GM19328 (cell line): Measurements from ENCODE around the gene DNAAF1.
"Not testable (repeated sequence)": the region's sequence is repeated elsewhere in the genome, so short reads cannot be mapped to it uniquely, and the experiment has no call there.

Experiments used
- ATAC-seq: cut with Tn5 transposase; IDR thresholded peaks from one replicate; pipeline ENCODE4 v1.9.1; 2021; ENCODE audit warnings: mild to moderate bottlenecking, moderate library complexity; ENCODE audit not compliant: unreplicated experiment

The DNAAF1 gene

GRCh38 chr16:84205123-84205522 is 60.0 kb downstream of the DNAAF1 start:
- ATAC-seq, result not testable (repeated sequence)

DNA sequence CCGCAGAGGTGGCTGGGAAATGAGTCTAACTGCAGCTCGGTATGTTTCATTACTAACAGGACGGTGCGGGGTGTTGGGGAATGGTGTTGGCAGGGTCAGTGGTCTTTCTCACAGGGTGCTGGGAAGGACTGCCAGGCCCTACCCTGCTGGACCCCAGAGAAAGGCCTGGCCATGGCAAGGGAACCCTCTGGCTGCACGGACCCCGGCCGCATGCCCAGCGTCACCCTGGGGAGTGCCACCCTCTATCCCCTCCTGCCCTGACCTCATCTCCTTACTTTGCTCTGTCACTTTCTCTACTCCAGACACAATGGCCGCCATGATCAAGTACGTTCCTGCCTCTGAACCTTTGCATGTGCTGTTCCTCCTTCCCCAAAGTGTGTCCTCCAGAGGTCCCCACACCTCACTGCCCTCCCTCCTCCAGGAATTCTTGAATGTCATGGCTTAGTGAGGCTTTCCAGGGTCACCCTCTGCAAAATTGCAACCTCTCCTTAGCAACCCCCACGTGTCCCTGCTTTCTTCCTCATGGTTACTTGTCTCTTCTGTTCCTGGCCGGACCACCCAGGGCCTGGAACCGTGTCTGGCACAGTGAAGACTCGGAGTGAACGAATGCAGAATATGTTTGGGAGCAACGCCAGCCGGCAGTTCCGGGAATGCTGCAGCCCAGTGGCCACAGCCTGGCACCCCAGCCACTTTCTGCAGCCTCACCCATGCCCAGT is 61.0 kb downstream of the DNAAF1 start:
- ATAC-seq, result no peak

GRCh38 chr16:84207251-84207650 is 62.1 kb downstream of the DNAAF1 start:
- ATAC-seq, result no peak

DNA sequence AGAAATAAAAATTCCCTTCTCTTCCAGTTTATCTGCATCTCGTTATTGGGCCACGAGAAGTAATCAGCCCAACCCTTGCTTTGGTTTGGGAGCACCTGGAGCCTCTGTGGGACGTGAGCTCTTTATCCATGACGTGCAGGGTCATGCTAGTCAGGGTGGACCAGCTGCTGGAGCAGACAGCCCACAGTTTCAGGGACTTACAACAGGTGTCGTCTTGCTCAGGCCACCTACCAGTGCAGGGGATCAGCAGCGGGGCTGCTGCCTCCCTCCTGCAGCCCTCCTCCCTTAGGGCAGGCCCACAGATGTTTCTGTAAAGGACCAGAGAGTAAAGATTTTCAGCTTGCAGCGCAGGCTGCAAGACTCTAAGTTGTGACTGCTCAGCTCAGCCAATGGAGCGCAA is 62.8 kb downstream of the DNAAF1 start:
- ATAC-seq, result no peak

DNA sequence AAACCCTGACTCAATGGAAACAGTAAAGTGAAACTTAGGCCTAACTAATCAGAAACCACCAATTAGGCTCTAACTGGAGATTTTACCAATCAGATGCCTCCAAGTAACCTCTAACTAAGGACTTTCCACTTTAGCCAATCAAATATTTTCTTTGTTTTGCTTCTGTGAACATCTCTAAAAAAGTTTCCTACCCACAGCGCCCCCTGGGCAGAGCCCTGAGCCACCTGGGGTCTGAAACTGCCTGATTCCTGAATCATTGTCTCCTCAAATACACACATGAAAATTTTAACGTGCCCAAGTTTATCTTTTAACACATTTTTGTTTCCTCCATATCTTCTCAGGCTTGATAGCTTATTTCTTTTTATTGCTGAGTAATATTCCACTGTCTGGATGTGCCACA is 64.9 kb downstream of the DNAAF1 start:
- ATAC-seq, result no peak

GRCh38 chr16:84212154-84212553 is 67.0 kb downstream of the DNAAF1 start:
- no peak for ATAC-seq

- ATAC-seq, result no peak
These were observed 67.5 kb downstream of the DNAAF1 start for GRCh38 chr16:84212631-84213030.

DNA sequence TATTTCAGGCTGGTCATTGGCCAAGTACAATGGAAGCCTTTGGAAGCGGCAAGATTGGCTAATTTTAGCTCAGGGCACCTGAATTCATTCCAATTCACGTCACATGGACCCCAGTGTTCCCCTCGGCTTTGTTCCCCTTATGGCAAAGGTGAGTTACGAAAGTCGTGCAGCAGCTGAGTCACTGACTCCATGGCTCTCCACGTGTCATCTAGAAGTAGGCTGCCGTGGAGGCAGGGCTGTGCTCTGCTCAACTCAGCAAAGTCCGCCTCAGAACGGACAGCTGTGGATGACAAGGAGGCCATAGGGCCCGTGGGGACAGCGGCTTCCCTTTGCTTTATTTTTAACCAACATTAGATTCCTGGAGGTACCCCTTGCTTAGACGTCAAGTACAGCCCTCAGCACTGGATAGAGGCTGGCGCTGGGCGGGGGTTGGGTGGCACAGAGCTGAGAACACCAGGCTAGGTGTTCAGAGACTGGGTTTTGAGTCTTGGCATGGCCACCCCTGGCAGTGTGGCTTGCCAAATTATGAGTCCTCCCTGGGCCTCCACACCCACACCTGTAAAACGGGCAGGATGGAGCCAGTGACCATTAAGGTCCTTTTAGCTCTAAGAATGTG is 69.5 kb downstream of the DNAAF1 start:
- no peak for ATAC-seq

DNA sequence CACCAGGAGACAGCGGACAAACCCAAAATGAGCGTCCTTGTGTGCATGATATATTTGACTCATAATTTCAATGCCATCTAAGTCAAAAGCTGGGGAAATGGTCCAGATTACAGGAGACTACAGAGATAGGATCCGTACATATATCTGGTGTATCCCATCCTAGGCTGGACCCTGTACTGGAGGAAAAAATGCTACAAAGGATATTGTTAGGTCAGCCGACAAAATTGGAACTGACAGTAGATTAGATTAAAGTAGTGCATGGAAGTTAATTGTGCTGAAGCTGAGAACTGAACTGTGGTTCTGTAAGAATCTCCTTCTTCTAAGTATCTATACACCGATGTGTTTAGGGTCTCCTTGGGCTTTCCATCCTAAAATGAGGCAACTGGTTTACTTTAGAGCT is 70.4 kb downstream of the DNAAF1 start:
- no peak for ATAC-seq

DNA sequence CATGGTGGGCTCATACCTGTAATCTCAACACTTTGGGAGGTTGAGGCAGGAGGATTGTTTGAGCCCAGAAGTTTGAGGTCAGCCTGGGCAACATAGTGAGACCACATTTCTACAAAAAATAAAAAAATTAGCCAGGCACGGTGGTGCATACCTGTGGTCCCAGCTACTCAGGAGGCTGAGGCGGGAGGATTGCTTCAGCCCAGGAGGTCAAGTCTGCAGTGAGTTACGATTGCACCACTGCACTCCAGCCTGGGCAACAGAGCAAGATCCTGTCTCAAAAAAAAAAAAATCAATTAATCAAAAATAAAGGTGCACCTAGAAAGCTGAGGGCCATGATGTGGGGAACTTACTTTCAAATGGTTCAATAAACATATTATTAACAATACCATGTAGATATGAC is 71.0 kb downstream of the DNAAF1 start:
- not testable (repeated sequence) for ATAC-seq

- ATAC-seq, result no peak
These were observed 73.2 kb downstream of the DNAAF1 start for GRCh38 chr16:84218176-84218823.

DNA sequence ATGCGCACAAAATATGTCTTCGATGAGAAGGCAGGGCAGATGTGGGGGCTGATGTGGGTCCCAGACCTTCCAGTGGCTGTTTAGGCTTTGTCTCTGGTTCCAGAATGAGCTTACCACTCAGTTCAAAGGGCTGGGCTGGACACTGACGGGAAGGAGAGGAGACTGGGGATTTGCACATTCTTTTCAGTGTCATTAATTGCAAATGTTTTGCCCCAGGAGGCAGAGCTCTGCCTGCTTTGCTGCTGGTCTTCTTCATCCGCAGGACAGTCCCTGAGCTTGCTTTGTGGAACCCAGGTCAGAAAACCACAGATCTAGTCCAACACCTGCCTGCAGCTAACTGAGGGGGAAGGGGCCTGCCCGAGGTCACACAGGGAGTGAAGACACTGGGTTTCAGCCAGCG is 73.8 kb downstream of the DNAAF1 start:
- ATAC-seq, result no peak

- no peak for ATAC-seq
These were observed 75.7 kb downstream of the DNAAF1 start for GRCh38 chr16:84220851-84221250.

DNA sequence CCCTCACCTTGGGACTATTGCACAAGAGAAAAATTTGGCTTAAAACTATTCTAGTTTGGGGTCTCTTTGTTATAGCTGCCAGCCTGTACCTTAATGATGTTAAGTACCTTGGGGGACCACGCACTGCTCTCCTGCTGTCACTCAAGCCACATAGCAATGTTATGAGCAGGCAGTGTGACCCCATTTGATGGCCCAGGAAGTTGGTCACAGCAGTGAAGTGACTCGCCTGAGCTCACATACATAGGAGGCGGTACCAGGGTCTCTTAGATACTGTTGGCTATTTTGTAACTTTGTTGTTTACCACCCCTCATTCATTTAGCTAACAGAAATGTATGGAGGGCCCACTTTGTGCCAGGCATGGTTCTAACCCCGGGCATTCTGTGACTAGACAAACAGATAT is 78.3 kb downstream of the DNAAF1 start:
- no peak for ATAC-seq

DNA sequence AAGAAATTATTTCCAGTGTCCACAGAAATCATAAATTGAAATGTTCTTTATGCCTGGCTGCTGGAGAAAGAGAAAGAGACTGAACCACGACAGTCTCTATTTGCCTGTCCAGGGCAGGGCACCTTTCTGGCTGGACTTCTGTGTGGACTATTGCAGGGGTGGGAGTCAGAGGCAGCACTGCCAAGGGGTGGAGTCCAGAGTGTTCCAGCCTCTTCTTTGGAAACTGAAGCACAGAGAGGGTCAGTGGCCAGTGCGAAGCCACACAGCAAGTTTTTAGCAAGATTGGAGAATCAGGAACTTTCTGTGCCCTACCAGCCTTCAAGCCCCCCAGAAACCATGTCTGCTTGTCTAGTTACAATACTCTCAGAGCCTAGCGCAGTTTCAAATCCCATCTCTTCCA is 79.4 kb downstream of the DNAAF1 start:
- ATAC-seq, result no peak

DNA sequence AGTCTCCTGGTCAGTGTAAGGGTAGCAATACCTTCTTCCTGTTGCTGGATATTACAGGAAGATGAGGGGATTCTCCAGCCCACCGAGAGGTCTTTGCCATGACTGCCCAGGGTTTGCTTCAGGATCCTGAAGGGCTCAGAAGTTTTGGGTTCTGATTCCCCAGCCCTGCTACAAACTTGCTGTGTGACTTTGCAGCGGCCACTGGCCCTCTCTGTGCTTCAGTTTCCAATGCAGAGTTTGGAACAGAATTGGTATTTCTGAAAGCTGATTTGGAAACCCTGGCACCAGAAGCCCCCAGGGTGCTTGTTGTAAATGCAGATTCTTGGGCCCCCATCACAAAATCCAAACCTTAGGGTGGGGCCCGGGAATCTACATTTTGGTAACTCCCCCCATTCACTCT is 80.0 kb downstream of the DNAAF1 start:
- no peak for ATAC-seq

DNA sequence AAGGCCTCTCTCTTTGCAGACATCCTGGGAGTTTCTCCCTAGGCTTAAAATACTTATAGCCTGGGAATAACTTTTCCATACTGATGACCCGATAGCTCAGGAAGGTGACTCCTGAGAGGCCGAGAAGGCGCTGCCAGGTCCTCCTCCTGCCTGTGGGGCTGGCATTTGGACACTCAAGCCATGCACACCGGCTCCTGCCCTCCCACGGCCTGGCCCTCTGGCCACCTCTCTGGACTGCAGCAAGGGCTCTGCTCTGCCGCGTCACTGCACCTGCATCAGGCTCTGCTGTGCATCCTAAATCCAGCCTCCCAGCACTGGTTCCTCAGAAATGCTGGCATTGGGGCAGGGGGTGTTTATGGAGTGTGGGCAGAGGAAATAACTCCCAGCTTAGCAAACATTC is 80.5 kb downstream of the DNAAF1 start:
- ATAC-seq, result no peak

DNA sequence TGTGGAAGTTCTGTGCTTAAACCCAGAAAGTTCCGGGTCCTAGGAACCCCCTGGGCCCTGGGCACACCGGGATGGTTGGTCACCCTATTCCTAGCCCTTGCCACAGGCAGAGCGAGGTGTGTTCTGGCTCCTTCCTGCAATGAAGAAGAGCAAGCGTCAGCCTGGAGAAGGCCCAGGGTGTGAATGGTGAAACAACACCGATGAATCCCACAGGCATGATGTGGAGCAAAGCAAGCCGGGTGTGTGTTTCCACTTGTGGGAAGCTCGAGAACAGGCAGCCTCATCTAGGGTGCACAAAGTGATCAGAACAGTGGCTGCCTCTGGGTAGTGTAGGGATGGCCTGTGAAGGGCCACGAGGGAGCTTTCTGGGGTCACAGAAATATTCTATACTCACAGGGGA is 80.9 kb downstream of the DNAAF1 start:
- no peak for ATAC-seq
